ENCODE measurements around the gene SCYGR7. TPM values are rescaled to one million over a fixed set of nuclear protein-coding genes. Genes with fewer than 3 reads are reported as not detected.

Gene SCYGR7
- total and polyA plus RNA-seq, 2 of the 13 experiments (the other 11 are each of a cell fraction or from before 2014, with no cell fraction given): not detected

GRCh38 chr2:227772197-227772661 lies 44.1 kb downstream of the SCYGR7 start (continued):
- TF ChIP-seq ZNF33A (CRISPR knock-in tag; IDR thresholded peaks at IDR 0.05; ENCODE audit: borderline replicate concordance) (no peak), ZNF513 (CRISPR knock-in tag; conservative IDR thresholded peaks at IDR 0.05) (no peak), ZNF451 (CRISPR knock-in tag; IDR thresholded peaks at IDR 0.05) (no peak), ZNF121 (CRISPR knock-in tag; IDR thresholded peaks at IDR 0.05) (no peak), SOX13 (IDR thresholded peaks at IDR 0.05) (peak; percentile 82), SOX13 (CRISPR knock-in tag; conservative IDR thresholded peaks at IDR 0.05 in 1 of 2, IDR thresholded peaks at IDR 0.05 in 1 of 2) (peak in 1 of 2 experiments; percentile 91; a peak in 2 of 4 replicates), RARA (CRISPR knock-in tag; IDR thresholded peaks at IDR 0.05) (peak; percentile 65), PAWR (CRISPR knock-in tag; IDR thresholded peaks at IDR 0.05; ENCODE audit: borderline replicate concordance) (no peak), BRF2 (CRISPR knock-in tag; IDR thresholded peaks at IDR 0.05) (no peak), DMTF1 (CRISPR knock-in tag; IDR thresholded peaks at IDR 0.05) (no peak), ZNF747 (CRISPR knock-in tag; IDR thresholded peaks at IDR 0.05; ENCODE audit: borderline replicate concordance) (no peak), HINFP (CRISPR knock-in tag; IDR thresholded peaks at IDR 0.05; ENCODE audit: low read depth) (0 out of 2 replicates have a peak, but pooled peaks have one; percentile 32), EHMT2 (IDR thresholded peaks at IDR 0.05; ENCODE audit: borderline replicate concordance, low read depth, low read length) (0 out of 2 replicates have a peak, but pooled peaks have one; percentile 30), CBX1 (IDR thresholded peaks at IDR 0.05; ENCODE audit: low read depth) (no peak), MXD4 (CRISPR knock-in tag; IDR thresholded peaks at IDR 0.05) (no peak), U2AF1 (optimal IDR thresholded peaks at IDR 0.05; ENCODE audit: low read depth, low read length) (no peak), RXRB (CRISPR knock-in tag; IDR thresholded peaks at IDR 0.05; ENCODE audit: borderline replicate concordance) (peak; percentile 12; the same call in 1 of the 2 replicates), MAX (IDR thresholded peaks at IDR 0.05) (peak; percentile 68; the same call in 1 of the 2 replicates), MED1 (CRISPR knock-in tag; IDR thresholded peaks at IDR 0.05) (peak; percentile 66), ZNF263 (CRISPR knock-in tag; IDR thresholded peaks at IDR 0.05) (no peak), NR2F6 (IDR thresholded peaks at IDR 0.05) (no peak), NR2F6 (CRISPR knock-in tag; IDR thresholded peaks at IDR 0.05) (peak; percentile 48)
